Activated naive CD8-positive, alpha-beta T cell treated with anti-CD3 and anti-CD28 coated beads for 36 hours (primary cell): ENCODE measurements around the gene B3GNT8. TPM values are rescaled to one million over a fixed set of nuclear protein-coding genes. Genes with fewer than 3 reads are reported as not detected.
A peak's percentile ranks its signal among the peaks of the same experiment; 100 is the strongest.
"Not testable (repeated sequence)": the region's sequence is repeated elsewhere in the genome, so short reads cannot be mapped to it uniquely, and the experiment has no call there.

ENCODE experiments used
- DNase-seq: peaks from one replicate; pipeline ENCODE4 v3.0.0; 2021
- H3K27ac Mint-ChIP-seq: one replicate; pipeline ENCODE4 v1.8.0; 2022; ENCODE audit warnings: mild to moderate bottlenecking, moderate library complexity, mixed read lengths
- H3K27me3 Mint-ChIP-seq: one replicate; pipeline ENCODE4 v1.8.0; 2022; ENCODE audit warnings: mild to moderate bottlenecking, mixed read lengths
- H3K36me3 Mint-ChIP-seq: one replicate; pipeline ENCODE4 v1.8.0; 2021; ENCODE audit warnings: mild to moderate bottlenecking, mixed read lengths
- H3K4me1 Mint-ChIP-seq: one replicate; pipeline ENCODE4 v1.8.0; 2021; ENCODE audit warnings: mixed read lengths
- H3K4me3 Mint-ChIP-seq: one replicate; pipeline ENCODE4 v1.8.0; 2022; ENCODE audit warnings: mild to moderate bottlenecking, moderate library complexity, mixed read lengths
- H3K9me3 Mint-ChIP-seq: one replicate; pipeline ENCODE4 v1.8.0; 2022; ENCODE audit warnings: mixed read lengths
- total RNA-seq, 2 experiments: library from RNA; stranded (reverse); gene quantifications; one replicate each; pipeline ENCODE4 v1.2.3, GENCODE V29; 2021

The B3GNT8 gene, protein sequence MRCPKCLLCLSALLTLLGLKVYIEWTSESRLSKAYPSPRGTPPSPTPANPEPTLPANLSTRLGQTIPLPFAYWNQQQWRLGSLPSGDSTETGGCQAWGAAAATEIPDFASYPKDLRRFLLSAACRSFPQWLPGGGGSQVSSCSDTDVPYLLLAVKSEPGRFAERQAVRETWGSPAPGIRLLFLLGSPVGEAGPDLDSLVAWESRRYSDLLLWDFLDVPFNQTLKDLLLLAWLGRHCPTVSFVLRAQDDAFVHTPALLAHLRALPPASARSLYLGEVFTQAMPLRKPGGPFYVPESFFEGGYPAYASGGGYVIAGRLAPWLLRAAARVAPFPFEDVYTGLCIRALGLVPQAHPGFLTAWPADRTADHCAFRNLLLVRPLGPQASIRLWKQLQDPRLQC
- total RNA-seq, result under 1 TPM; 0.10 to 0.48 TPM

DNA sequence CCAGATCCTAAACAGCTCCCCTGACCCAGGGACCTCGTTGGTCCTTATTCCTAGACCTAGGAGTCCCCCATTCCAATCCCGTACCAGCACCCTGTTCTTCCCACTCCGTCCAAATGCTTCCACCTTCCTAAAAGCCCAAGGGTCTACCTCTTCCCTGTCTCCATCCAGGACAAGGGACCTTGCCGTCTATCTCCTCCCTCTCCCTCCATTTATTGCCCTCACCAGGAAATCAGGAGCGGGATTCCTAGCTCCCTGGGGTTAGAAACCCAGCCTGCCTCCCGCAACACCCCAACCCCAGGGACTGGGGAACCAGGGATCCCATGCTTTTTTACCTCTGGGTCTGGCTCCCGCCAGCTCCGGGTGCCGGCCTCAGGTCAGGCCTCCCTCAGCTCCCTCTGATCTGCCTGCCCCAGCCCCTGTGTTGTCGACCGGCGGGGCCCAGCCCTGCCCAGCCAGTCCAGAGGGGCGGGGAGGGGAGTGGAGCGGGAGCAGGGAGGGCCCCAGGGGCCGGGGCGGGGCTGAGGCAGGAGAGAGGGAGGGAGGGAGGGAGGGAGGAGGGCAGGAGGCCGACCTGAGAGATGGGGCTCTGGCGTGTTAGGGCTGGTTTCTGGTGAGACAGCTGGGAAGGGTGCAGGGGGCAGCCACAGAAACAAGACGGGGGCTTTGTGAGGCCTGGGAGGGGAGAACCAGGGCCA lies at the start of gene B3GNT8:
B3GNT8 (minus strand) TSS at position 423 of the 695 bp plus-strand sequence. CDS start 596 bp downstream, outside the sequence.
- Mint-ChIP-seq H3K27ac (peak within 1 kb of the TSS; percentile 78), H3K9me3 (no peaks in the 10 kb centered on the region), H3K36me3 (peaks cover 9% of the 10 kb centered on the region), H3K4me3 (peak within 1 kb of the TSS; percentile 66), H3K27me3 (no peaks in the 10 kb centered on the region), H3K4me1 (peaks cover 16% of the 10 kb centered on the region)
- DNase-seq, result peak; percentile 63

DNA sequence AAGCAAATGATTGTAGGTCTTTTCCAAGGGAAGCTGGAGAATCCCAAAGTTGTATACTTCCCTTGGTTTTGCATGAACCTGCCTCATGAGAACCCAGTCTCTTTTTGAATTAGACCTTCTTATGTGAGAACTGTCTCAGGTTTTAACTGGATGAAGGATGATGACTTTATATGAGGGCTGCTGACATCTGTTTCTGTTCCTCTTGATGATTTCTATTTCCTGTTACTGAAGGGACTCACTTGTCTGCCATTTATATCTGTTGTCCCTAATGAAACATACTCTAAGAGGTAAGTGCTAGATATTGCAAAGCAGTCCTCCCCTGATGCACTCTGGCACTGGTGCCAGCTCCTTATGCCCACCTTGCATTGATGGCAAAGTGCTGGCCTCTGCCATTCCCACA lies 49.4 kb upstream of the B3GNT8 start:
- Mint-ChIP-seq H3K27me3 (peaks cover 37% of the 10 kb centered on the region), H3K4me1 (no peaks in the 10 kb centered on the region), H3K36me3 (no peaks in the 10 kb centered on the region), H3K4me3 (no peak overlapping the region), H3K9me3 (peaks cover 3% of the 10 kb centered on the region), H3K27ac (no peak overlapping the region)
- no peak for DNase-seq

DNA sequence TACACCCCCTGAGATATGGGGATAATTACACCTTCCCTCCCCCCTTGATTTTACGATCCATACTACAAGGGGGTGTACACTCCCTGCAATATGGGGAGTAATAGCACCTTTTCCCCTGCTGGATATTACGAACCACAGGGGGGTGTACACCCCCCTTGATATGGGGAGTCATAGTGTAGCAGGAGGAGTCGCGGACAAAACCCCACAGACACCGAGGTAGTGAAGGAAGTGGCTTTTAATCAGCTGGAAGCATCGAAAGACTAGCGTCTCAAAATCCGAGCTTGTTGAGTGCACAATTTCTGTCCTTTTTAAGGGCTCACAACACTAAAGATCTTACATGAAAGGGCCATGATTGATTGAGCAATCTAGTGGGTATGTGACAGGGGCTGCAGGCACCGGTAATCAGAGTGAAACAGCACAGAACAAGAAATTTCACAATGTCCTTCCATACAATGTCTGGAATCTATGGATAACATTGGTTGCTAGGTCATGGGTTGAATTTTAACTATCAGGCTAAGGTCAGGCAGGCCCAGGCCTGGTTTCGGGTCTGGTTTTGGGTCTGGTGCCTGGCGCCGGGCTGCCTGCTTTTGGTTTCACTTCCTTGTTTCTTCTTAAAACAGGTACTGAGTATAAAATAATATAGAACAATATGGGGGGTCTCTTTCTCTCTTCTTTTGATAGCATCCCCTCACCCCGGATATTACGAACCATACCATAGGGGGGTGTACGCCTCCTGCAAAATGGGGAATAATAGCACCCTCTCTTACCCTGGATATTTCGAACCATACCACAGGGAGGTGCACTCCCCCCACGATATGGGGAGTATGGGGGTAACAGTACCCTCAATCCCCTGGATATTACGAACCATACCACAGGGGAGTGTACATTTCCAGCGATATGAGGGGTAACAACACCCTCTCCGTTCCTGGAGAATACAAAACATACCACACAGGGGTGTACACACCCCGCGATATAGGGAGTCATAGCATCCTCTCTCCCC lies 36.4 kb upstream of the B3GNT8 start:
- H3K27me3 Mint-ChIP-seq, result peaks cover 48% of the 10 kb centered on the region
- not testable (repeated sequence) for H3K4me1 Mint-ChIP-seq, H3K27ac Mint-ChIP-seq, H3K9me3 Mint-ChIP-seq, H3K36me3 Mint-ChIP-seq, H3K4me3 Mint-ChIP-seq, DNase-seq

DNA sequence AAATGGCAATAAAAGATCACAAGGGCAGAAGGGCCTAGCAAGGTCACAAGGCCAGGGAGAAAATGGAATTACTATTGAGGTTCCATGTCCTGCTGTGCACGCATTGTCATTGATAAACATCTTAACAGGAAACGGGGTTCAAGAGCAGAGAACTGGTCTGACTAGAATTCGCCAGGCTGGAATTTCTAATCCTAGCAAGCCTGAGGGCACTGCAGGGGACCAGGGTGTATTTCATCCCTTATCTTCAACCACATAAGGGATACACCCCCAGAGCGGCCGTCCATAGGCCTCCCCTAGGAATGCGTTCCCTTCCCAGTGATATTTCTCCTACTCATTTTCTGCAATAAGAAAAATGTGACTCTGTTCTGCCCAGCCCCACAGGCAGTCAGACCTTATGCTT lies 35.3 kb upstream of the B3GNT8 start:
- no peak overlapping the region for H3K4me3 Mint-ChIP-seq
- H3K36me3 Mint-ChIP-seq, result no peaks in the 10 kb centered on the region
- DNase-seq, result no peak
- H3K27ac Mint-ChIP-seq, result no peak overlapping the region
- peaks cover 37% of the 10 kb centered on the region for H3K27me3 Mint-ChIP-seq
- H3K4me1 Mint-ChIP-seq, result peaks cover 8% of the 10 kb centered on the region
- H3K9me3 Mint-ChIP-seq, result no peaks in the 10 kb centered on the region

DNA sequence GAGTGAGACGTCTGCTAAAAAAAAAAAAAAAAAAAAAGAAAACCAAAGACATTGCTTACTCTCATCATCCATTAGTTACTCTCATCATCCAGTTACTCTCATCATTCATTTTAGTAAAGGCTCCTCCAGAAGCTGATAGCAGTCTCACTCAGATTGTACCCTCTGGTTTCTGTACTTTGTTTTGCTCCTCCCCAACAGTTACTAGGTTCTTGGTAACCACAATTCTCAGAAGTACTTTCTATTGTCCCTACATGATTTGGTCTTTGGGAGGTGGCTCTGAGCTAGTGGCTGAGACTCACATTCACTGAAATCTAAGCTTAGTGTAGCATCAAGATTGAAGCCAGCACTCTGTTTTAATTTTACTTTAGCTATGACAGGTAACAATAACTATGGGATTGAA lies 30.1 kb upstream of the B3GNT8 start:
- H3K4me1 Mint-ChIP-seq, result peaks cover 15% of the 10 kb centered on the region
- H3K27ac Mint-ChIP-seq, result no peak overlapping the region
- no peak overlapping the region for H3K4me3 Mint-ChIP-seq
- peaks cover 2% of the 10 kb centered on the region for H3K27me3 Mint-ChIP-seq
- no peaks in the 10 kb centered on the region for H3K9me3 Mint-ChIP-seq
- no peak for DNase-seq
- H3K36me3 Mint-ChIP-seq, result no peaks in the 10 kb centered on the region

DNA sequence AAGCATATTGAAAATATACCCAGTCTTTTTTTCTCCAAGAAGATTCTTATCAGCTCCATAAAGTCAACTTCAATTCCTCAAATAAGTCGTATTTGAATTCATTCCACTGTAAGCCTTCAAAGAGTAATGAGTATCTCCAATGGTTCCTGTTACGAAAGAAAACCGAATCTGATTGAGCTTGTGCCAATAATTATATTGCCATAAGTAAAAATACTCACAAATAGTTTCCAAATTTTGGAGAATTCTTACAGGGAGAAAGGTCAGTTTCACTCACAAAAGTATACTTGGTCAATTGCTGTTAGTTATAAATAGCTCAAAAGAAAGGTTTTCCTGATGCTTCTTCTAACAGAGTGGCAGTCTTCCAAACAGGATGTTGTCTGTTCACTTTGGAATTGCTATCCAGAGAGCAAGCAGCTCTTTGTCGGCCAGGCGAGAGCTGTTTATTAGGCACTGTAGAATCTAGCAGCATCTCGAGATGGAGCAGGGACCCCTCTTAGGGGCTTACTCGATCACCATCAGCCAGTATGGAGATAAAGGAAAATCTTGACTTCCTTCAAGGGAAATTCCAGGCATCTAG lies 29.3 kb upstream of the B3GNT8 start:
- no peak overlapping the region for H3K4me3 Mint-ChIP-seq

DNA sequence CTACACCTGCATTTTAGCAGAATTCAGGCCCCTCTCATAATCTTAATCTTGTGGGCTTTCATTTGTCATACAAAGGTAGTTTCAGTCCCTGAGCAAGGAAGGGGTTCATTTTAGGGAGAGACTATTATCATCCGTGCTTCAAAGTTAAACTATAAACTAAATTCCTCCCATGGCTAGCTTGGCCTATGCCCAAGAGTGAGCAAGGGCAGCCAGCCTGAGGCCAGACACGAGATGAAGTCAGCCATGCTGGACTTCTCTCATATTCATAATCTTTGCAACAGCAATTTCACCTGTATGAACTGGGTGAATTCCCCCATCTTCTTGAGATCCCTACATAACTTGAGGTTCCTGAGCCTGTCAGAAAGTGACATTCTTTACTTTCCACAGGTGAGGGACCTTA lies 28.8 kb upstream of the B3GNT8 start:
- no peaks in the 10 kb centered on the region for H3K27me3 Mint-ChIP-seq
- H3K9me3 Mint-ChIP-seq, result no peaks in the 10 kb centered on the region
- H3K27ac Mint-ChIP-seq, result no peak overlapping the region
- peaks cover 15% of the 10 kb centered on the region for H3K4me1 Mint-ChIP-seq
- no peaks in the 10 kb centered on the region for H3K36me3 Mint-ChIP-seq
- no peak overlapping the region for H3K4me3 Mint-ChIP-seq
- DNase-seq, result no peak

More for the DNA sequence above, 29.3 kb upstream of the B3GNT8 start:
- no peak for DNase-seq
- no peaks in the 10 kb centered on the region for H3K9me3 Mint-ChIP-seq
- H3K27me3 Mint-ChIP-seq, result no peaks in the 10 kb centered on the region
- H3K4me1 Mint-ChIP-seq, result peaks cover 15% of the 10 kb centered on the region
- H3K36me3 Mint-ChIP-seq, result no peaks in the 10 kb centered on the region
- H3K27ac Mint-ChIP-seq, result no peak overlapping the region

DNA sequence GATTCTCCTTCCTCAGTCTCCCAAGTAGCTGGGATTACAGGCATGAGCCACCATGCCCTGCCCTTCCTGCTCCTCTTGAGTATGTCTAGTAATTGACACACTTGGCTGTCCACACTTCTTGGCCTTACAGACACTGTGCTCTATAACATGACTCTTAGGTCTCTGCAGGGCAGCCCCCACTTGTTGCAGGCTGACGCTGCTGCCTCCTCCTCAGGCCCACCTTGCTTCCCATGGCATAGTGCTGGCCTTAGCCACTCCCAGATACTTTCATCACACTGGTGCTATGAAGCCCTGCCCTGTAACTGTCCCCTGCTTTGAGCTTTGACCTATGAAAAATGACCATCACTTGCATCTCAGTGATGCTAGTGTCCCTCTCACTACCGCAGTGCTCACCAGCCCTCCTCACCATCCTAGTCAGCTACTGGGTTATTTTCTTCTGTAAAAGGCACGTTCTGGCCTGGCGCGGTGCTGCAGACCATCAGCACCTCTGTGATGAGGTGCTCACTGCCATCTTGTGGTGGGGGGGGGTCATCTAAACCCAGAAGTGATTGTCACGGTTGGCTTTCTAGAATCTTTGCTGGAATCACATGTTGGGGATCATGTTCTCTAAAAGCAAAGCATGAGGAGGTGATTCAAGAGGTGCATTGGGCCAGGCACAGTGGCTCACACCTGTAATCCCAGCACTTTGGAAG lies 25.6 kb upstream of the B3GNT8 start:
- Mint-ChIP-seq H3K4me1 (peaks cover 17% of the 10 kb centered on the region), H3K27ac (no peak overlapping the region), H3K4me3 (no peak overlapping the region)

DNA sequence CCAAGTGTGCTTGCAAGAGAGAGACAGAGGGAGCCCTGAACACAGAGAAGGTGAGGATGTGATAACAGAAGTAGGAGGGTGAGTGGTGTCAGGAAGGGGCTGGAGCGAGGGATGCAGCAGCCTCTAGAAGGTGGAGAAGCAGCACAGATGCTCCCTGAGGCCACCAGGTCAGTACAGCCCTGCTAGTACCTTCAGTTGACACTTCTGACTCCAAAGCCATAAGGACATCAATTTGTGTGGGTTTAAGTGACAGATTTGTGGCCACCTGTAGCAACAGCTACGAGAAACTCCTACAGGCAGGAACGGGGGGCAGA lies 22.6 kb upstream of the B3GNT8 start:
- H3K9me3 Mint-ChIP-seq, result no peaks in the 10 kb centered on the region
- no peak overlapping the region for H3K4me3 Mint-ChIP-seq
- peaks cover 6% of the 10 kb centered on the region for H3K4me1 Mint-ChIP-seq
- H3K36me3 Mint-ChIP-seq, result no peaks in the 10 kb centered on the region
- H3K27ac Mint-ChIP-seq, result no peak overlapping the region
- H3K27me3 Mint-ChIP-seq, result peaks cover 28% of the 10 kb centered on the region
- DNase-seq, result no peak

More for the DNA sequence above, 25.6 kb upstream of the B3GNT8 start:
- Mint-ChIP-seq H3K36me3 (no peaks in the 10 kb centered on the region), H3K27me3 (peaks cover 15% of the 10 kb centered on the region), H3K9me3 (no peaks in the 10 kb centered on the region)
- no peak for DNase-seq

DNA sequence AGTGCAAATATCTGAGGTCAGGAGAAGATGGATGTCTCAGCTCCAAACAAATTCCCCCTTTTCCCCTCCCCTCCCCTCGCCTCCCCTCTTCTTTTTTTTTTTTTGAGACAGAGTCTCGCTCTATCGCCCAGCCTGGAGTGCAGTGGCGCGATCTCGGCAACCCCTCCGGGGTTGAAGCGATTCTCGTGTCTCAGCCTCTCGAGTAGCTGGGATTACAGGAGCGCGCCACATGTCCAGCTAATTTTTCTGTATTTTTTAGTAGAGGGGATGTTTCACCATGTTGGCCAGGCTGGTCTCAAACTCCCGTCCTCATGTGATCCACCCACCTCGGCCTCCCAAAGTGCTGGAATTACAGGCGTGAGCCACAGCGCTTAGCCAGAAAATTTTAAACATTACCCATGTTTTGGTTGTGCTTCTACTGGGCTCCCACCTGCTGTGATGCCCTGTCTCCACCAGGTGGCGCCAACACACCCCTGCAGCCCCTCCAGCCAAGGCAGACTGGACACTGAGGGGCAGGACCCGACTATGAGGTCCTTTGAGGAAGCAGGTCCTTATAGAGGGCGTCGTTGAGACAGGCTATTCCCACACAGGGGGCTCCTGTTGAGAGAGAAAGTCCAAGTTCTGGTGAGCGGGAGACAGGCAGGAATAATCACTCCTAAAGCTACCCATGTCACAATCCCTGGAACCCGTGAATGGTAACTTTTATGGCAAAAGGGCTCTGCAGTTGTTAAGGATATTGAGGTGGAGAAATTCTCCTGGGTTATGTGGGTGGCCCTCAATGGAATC lies 22.1 kb upstream of the B3GNT8 start:
- peak overlapping the region; percentile 42 for H3K27ac Mint-ChIP-seq
- DNase-seq, result peak; percentile 73
- peaks cover 6% of the 10 kb centered on the region for H3K4me1 Mint-ChIP-seq
- no peaks in the 10 kb centered on the region for H3K36me3 Mint-ChIP-seq
- H3K4me3 Mint-ChIP-seq, result peak overlapping the region; percentile 77
- H3K27me3 Mint-ChIP-seq, result peaks cover 28% of the 10 kb centered on the region
- H3K9me3 Mint-ChIP-seq, result no peaks in the 10 kb centered on the region

DNA sequence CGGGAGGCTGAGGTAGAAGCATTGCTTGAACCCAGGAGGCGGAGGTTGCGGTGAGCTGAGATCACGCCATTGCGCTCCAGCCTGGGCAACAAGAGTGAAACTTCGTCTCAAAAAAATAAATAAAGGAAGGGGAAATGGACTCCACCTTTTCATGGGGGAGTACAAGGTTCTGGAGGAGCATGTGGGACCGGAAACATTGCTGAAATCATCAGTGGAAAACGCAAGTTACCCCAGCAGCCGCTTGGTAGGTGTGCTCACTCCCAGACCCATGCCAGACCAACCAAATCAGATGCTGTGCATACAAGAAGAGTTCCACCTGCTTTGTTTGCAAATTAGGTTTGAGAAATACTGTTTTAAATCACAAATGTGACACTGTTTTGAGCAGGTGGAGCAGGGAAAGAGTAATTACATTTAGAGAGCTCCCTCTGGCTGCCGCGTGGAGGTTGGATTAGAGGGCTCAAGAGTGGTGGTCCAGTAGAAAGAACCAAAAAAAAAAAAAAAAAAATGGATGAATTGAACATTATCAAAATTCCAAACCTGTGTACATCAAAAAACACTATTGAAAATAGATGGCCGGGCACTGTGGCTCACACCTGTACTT lies 20.7 kb upstream of the B3GNT8 start:
- no peak for DNase-seq
- Mint-ChIP-seq H3K9me3 (no peaks in the 10 kb centered on the region), H3K4me1 (peaks cover 6% of the 10 kb centered on the region), H3K4me3 (no peak overlapping the region), H3K27ac (no peak overlapping the region), H3K36me3 (no peaks in the 10 kb centered on the region), H3K27me3 (peaks cover 28% of the 10 kb centered on the region)

DNA sequence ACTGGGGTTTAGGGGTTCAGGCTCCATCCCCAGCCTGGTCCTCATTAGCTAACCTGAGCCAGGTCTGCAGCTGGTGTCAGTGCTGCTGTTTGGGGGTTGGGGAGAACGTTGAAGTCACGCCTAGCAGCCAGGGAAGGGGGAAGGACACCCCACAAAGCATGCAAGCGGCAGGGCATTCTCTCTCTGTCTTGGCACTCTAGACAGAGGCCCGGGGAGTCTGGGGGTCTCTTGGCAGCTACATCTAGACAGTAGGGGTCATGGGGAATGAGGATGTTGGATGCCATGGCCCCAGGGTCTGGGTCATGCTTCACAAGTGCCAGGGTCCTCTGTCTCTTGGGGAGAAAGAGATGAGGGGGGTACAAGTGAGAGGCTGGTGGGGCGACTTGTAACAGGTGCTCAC lies 18.4 kb upstream of the B3GNT8 start:
- no peaks in the 10 kb centered on the region for H3K9me3 Mint-ChIP-seq
- H3K4me1 Mint-ChIP-seq, result peaks cover 6% of the 10 kb centered on the region
- H3K36me3 Mint-ChIP-seq, result no peaks in the 10 kb centered on the region
- no peak overlapping the region for H3K4me3 Mint-ChIP-seq
- no peak for DNase-seq
- peaks cover 28% of the 10 kb centered on the region for H3K27me3 Mint-ChIP-seq
- no peak overlapping the region for H3K27ac Mint-ChIP-seq

DNA sequence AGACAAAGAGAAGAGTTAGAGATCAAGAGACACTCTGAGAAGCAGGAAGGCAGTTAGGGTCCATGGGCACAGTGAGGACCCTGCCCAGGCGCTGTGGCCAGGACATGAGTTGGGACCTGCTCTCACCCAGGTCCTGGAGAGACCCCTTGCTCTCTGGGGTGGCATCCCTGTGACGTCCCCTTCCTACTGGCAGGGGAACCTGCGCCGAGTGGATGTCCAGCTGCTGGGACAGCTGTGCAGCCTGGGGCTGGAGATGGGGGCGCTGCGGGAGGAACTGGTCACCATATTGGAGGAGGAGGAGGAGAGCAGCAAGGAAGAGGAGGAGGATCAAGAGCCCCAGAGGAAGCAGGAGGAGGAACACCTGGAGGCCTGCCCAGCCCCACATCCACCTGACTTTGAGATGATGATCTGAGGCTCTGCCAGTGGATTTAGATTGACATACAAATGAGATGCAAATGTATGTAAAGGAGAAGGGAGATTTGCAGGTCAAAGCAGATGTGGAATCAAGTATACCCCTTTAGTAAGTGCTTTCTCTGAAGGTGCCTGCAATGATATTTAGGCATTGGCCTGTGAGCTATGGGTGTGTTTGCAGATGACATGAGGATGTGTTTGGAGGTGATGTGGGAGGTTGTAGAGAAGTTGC lies 16.8 kb upstream of the B3GNT8 start:
- DNase-seq, result no peak
- no peak overlapping the region for H3K4me3 Mint-ChIP-seq
- H3K27me3 Mint-ChIP-seq, result peaks cover 22% of the 10 kb centered on the region
- H3K4me1 Mint-ChIP-seq, result peaks cover 5% of the 10 kb centered on the region
- H3K9me3 Mint-ChIP-seq, result no peaks in the 10 kb centered on the region
- no peaks in the 10 kb centered on the region for H3K36me3 Mint-ChIP-seq
- no peak overlapping the region for H3K27ac Mint-ChIP-seq
